Mucosa of descending colon (tissue), 3 donors: ENCODE measurements around the gene TRMT2A. TPM values are rescaled to one million over a fixed set of nuclear protein-coding genes. Genes with fewer than 3 reads are reported as not detected.

Source experiments
- ATAC-seq: fragments of 200-7000 bp; cut with Tn5 transposase; one replicate; pipeline ENCODE4 v1.9.1; 2020; ENCODE audit warnings: mild to moderate bottlenecking, moderate library complexity
- DNase-seq, 3 donors: peaks; one replicate each; pipeline ENCODE4 v3.0.0-alpha.2; 2020
- H3K36me3 ChIP-seq: fragments of 200-600 bp; one replicate; pipeline ENCODE4 v1.8.0; 2021; ENCODE audit warnings: low read depth, mild to moderate bottlenecking
- H3K4me1 ChIP-seq: fragments of 200-600 bp; one replicate; pipeline ENCODE4 v1.8.0; 2021; ENCODE audit warnings: low read depth, mild to moderate bottlenecking
- H3K4me3 ChIP-seq: fragments of 200-600 bp; one replicate; pipeline ENCODE4 v1.8.0; 2021; ENCODE audit warnings: mild to moderate bottlenecking
- H3K9me3 ChIP-seq: fragments of 200-600 bp; one replicate; pipeline ENCODE4 v1.8.0; 2021; ENCODE audit warnings: mild to moderate bottlenecking
- CTCF ChIP-seq: fragments of 200-600 bp; IDR thresholded peaks from one replicate; pipeline ENCODE4 v1.8.0; 2022; ENCODE audit warnings: antibody characterized with exemption, mild to moderate bottlenecking
- intact Hi-C, 2 donors: fragments of 100-400 bp; cut with DNase I in 1 of 2; cut with micrococcal nuclease in 1 of 2; formaldehyde crosslinking; loops; one replicate each; pipeline versions ENCODE4 v1.11.0 to v1.11.1; 2022; cut with DNase I, micrococcal nuclease
- total RNA-seq, 3 donors: library from RNA; stranded (reverse); fragmentation: NEBNext Ultra II Directional in 2 of 3; extraction: Animal tissue kit (Norgen Biotek cat#: 25700) in 2 of 3; gene quantifications; one replicate each; pipeline versions ENCODE4 v1.2.1 to v1.2.4, GENCODE V29; 2021 to 2023
- donor health status: DM: no; HTN: no; CAD: no; lungs with moderate emphysema.
- donor health status: DM: no; HTN: no; CAD: no.
- donor health status: DM: no; HTN: yes; CAD: no.

The TRMT2A gene
- total RNA-seq, 3 donors from 2014 or later, result 34.4 to 50.0 (median 37.6) TPM

DNA sequence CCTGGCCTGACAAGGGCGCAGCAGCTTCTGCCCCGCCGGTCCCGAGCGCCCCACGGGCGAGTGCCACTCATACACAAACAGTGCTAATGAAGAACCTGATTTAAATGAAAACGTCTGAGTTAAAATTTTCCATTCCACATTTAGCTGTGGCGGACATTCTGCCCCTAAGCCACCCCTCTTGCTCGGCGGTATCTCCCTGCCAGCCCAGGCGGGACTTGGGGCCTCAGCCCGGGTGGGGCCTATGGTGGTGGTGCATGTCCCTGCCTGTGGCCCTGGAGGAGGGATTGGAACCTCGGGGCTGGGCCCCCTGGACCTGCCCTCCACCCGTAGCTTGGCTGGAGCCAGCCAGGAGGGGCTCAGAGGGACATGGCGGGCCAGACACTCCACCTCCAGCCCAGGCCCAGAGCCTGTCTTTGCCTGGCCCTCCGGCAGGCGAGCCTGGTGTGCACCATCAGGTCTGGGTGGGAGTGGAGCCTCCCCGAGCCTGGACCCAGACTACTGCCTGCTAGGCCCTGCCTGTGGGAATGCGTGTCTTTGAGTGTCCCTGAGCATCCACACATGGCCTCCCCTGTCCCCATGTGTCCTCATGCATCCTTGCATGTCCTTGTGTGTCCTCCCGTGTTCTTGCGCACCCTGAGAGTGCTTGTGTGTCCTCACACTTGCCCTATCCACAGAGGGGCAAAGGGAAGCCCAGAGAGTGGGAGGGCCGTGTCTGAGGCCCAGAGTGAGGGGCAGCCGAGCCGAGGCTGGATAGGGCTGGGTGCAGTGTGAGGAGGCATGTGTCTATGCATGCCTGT lies 19.0 kb upstream of the TRMT2A start:
- Histone ChIP-seq H3K4me3 (no peak overlapping the region), H3K9me3 (no peaks in the 10 kb centered on the region), H3K36me3 (no peaks in the 10 kb centered on the region), H3K4me1 (peaks cover 15% of the 10 kb centered on the region)
- ATAC-seq (no peak), DNase-seq (no peak)
- TF ChIP-seq CTCF, result no peak
- intact Hi-C loops, result no loop called here

- no peaks in the 10 kb centered on the region for H3K9me3 ChIP-seq
- peaks cover 17% of the 10 kb centered on the region for H3K4me1 ChIP-seq
- intact Hi-C loops, result no loop called here
- H3K36me3 ChIP-seq, result no peaks in the 10 kb centered on the region
- TF ChIP-seq CTCF, result no peak
- no peak overlapping the region for H3K4me3 ChIP-seq
- DNase-seq (no peak), ATAC-seq (no peak)
These were observed 18.2 kb upstream of the TRMT2A start for GRCh38 chr22:20135265-20135664.

DNA sequence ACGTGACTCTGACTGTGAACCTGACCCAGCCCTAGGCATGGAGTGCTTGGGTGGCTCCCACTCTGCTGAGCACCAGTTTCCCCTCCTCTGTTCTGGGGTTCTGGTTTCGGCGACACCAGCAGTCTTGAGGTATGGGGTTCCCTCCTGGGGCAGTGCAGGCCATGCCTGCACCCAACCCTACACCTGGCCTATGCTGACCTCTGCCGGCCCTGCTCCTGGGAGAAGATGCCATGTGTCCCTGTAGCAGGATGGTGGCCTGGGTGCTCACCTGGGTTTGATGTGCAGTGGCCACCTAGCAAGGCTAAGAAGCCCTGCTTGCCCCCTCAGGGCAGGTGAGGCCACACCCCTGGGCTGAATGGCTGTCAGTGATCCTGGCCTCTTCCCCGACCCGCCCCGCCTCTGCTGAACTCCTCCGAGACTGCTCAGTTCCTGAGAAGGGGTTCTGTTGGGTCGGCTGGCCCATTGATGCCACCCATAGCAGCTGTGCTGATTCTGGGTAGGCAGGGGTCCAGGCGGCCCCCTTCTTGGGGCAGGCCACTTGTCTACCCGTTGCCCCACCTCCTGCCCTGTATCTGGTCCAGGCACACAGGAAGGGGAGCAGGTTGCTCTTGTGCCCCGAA lies 17.0 kb upstream of the TRMT2A start:
- TF ChIP-seq CTCF, result no peak
- Histone ChIP-seq H3K9me3 (no peaks in the 10 kb centered on the region), H3K4me3 (no peak overlapping the region), H3K4me1 (peaks cover 17% of the 10 kb centered on the region), H3K36me3 (no peaks in the 10 kb centered on the region)
- ATAC-seq (no peak), DNase-seq (no peak)
- intact Hi-C loops, result no loop called here

DNA sequence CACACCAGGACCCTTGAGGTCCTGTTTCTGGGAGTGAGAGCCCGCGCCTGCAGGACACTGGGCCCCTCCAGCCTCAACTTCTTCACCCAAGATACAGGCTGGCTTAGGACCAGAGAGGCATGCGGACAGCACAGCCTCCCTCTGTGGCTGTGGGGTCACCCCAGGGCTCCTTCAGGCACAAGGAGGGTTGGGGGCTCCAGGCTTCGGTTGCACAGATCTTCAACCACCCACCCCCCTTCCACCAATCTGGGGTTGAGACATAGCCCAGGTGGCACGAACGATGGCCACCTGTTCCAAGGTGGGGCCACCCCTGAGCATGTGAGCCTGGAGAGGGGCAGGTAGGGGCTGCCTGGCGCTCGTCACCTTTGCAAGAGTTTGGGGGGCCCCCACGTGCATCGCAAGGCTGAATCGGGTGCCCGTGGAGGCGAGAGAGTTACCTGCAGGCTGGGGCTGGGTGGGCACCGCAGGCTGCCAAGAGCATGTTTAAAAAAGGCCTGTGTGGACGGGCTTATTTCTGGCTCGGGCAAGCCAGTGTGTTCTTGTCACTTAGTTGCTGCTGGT lies 15.7 kb upstream of the TRMT2A start:
- TF ChIP-seq CTCF, result no peak
- Histone ChIP-seq H3K36me3 (no peaks in the 10 kb centered on the region), H3K4me1 (peaks cover 16% of the 10 kb centered on the region), H3K9me3 (no peaks in the 10 kb centered on the region), H3K4me3 (peak overlapping the region; percentile 94)
- intact Hi-C loops, result no loop called here
- DNase-seq, result no peak
- no peak for ATAC-seq

GRCh38 chr22:20131859-20132685 lies 15.0 kb upstream of the TRMT2A start:
- DNase-seq (peak; percentile 28 to 69 (median 57)), ATAC-seq (peak; percentile 3)
- TF ChIP-seq CTCF, result no peak
- intact Hi-C loops, result no loop called here
- Histone ChIP-seq H3K4me3 (peak overlapping the region; percentile 94), H3K4me1 (peaks cover 14% of the 10 kb centered on the region), H3K9me3 (no peaks in the 10 kb centered on the region), H3K36me3 (no peaks in the 10 kb centered on the region)
